ENCODE measurements around the gene ATP11A.
A peak's percentile ranks its signal among the peaks of the same experiment; 100 is the strongest.

The ATP11A gene

GRCh38 chr13:112726016-112726767 lies 36.4 kb downstream of the ATP11A start:
- no peak for DNase-seq

- DNase-seq = no peak
These were observed 37.7 kb downstream of the ATP11A start for GRCh38 chr13:112727581-112727980.

- no peak for DNase-seq
These were observed 38.7 kb downstream of the ATP11A start for GRCh38 chr13:112728375-112729126.

- DNase-seq = no peak
These were observed 39.6 kb downstream of the ATP11A start for GRCh38 chr13:112729408-112729807.

- peak in 1 of 2 donors; percentile 25 for DNase-seq
These were observed 40.4 kb downstream of the ATP11A start for GRCh38 chr13:112730157-112730671.

- no peak for DNase-seq
These were observed 42.1 kb downstream of the ATP11A start for GRCh38 chr13:112731667-112732616.

GRCh38 chr13:112732679-112733078 lies 42.8 kb downstream of the ATP11A start:
- DNase-seq = no peak

GRCh38 chr13:112733112-112733511 lies 43.3 kb downstream of the ATP11A start:
- DNase-seq = no peak

GRCh38 chr13:112733661-112734379 lies 44.0 kb downstream of the ATP11A start:
- no peak for DNase-seq

- DNase-seq = no peak
These were observed 45.1 kb downstream of the ATP11A start for GRCh38 chr13:112734696-112735547.

GRCh38 chr13:112735791-112736190 lies 46.0 kb downstream of the ATP11A start:
- no peak for DNase-seq

GRCh38 chr13:112737294-112737693 lies 47.5 kb downstream of the ATP11A start:
- DNase-seq = no peak

GRCh38 chr13:112738606-112739005 lies 48.8 kb downstream of the ATP11A start:
- no peak for DNase-seq

- no peak for DNase-seq
These were observed 50.8 kb downstream of the ATP11A start for GRCh38 chr13:112740502-112741131.

- DNase-seq = no peak
These were observed 51.4 kb downstream of the ATP11A start for GRCh38 chr13:112741185-112741755.

GRCh38 chr13:112741835-112742570 lies 52.2 kb downstream of the ATP11A start:
- DNase-seq = no peak

- no peak for DNase-seq
These were observed 52.7 kb downstream of the ATP11A start for GRCh38 chr13:112742583-112742982.

- DNase-seq = no peak
These were observed 53.8 kb downstream of the ATP11A start for GRCh38 chr13:112743451-112744167.

Data from inflammatory macrophage treated with lipopolysaccharide for 1 hour (primary cell).